Measurements from ENCODE around the gene MLN.
"Not testable (repeated sequence)": the region's sequence is repeated elsewhere in the genome, so short reads cannot be mapped to it uniquely, and the experiment has no call there.

Gene MLN

GRCh38 chr6:33833599-33833998 is 29.8 kb upstream of the MLN start:
- Mint-ChIP-seq H3K36me3 (ENCODE audit: low read depth) (peaks cover 4% of the 10 kb centered on the region), H3K4me1 (peaks cover 35% of the 10 kb centered on the region), H3K27ac (no peak overlapping the region), H3K27me3 (ENCODE audit: low read depth) (peaks cover 16% of the 10 kb centered on the region), H3K9me3 (peaks cover 8% of the 10 kb centered on the region), H3K4me3 (no peak overlapping the region)
- no peak for TF ChIP-seq CTCF (IDR thresholded peaks at IDR 0.05; ENCODE audit: unreplicated experiment in 3 of 3)

- H3K36me3 Mint-ChIP-seq (ENCODE audit: low read depth); H3K4me3 Mint-ChIP-seq; H3K9me3 Mint-ChIP-seq; H3K27ac Mint-ChIP-seq: not testable (repeated sequence)
- H3K27me3 Mint-ChIP-seq (ENCODE audit: low read depth): peaks cover 18% of the 10 kb centered on the region
- peaks cover 35% of the 10 kb centered on the region for H3K4me1 Mint-ChIP-seq
Measured at GRCh38 chr6:33832831-33833230, 29.0 kb upstream of the MLN start.

GRCh38 chr6:33831725-33832124 is 27.9 kb upstream of the MLN start:
- H3K36me3 Mint-ChIP-seq (ENCODE audit: low read depth); H3K27ac Mint-ChIP-seq; H3K9me3 Mint-ChIP-seq; H3K4me3 Mint-ChIP-seq: not testable (repeated sequence)
- H3K27me3 Mint-ChIP-seq (ENCODE audit: low read depth): peaks cover 25% of the 10 kb centered on the region
- peaks cover 31% of the 10 kb centered on the region for H3K4me1 Mint-ChIP-seq

- H3K4me1 Mint-ChIP-seq: peaks cover 26% of the 10 kb centered on the region
- H3K4me3 Mint-ChIP-seq: no peak overlapping the region
- H3K36me3 Mint-ChIP-seq (ENCODE audit: low read depth): peaks cover 4% of the 10 kb centered on the region
- TF ChIP-seq CTCF (IDR thresholded peaks at IDR 0.05; ENCODE audit: unreplicated experiment in 3 of 3): no peak
- peaks cover 3% of the 10 kb centered on the region for H3K9me3 Mint-ChIP-seq
- H3K27me3 Mint-ChIP-seq (ENCODE audit: low read depth): peaks cover 25% of the 10 kb centered on the region
- H3K27ac Mint-ChIP-seq: no peak overlapping the region
Measured at GRCh38 chr6:33830635-33831240, 26.9 kb upstream of the MLN start.

- H3K9me3 Mint-ChIP-seq: peaks cover 3% of the 10 kb centered on the region
- peaks cover 30% of the 10 kb centered on the region for H3K4me1 Mint-ChIP-seq
- peaks cover 30% of the 10 kb centered on the region for H3K27me3 Mint-ChIP-seq (ENCODE audit: low read depth)
- TF ChIP-seq CTCF (IDR thresholded peaks at IDR 0.05; ENCODE audit: unreplicated experiment in 3 of 3): no peak
- H3K4me3 Mint-ChIP-seq: no peak overlapping the region
- peak overlapping the region in 1 of 3 experiments; percentile 52 for H3K27ac Mint-ChIP-seq
- peaks cover 4% of the 10 kb centered on the region for H3K36me3 Mint-ChIP-seq (ENCODE audit: low read depth)
Measured at GRCh38 chr6:33828764-33829731, 25.2 kb upstream of the MLN start.

DNA sequence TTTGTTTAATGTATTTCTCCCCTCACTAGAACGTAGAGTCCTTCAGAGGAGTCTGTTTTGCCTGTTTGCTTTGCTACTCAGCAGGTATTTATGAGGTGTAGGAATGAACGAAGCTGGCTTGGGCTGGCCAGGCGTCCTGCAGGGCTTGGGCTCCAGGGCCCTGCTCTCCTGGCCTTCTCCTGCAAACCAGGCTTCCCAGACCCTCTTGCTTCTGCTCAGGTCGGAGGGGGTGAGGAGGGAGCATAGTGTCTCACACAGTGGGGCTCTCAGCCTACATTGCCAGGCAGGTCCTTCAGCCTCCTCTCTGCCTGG is 24.6 kb upstream of the MLN start:
- H3K27me3 Mint-ChIP-seq (ENCODE audit: low read depth): peaks cover 30% of the 10 kb centered on the region
- H3K4me3 Mint-ChIP-seq: no peak overlapping the region
- H3K36me3 Mint-ChIP-seq (ENCODE audit: low read depth): no peaks in the 10 kb centered on the region
- H3K27ac Mint-ChIP-seq: peak overlapping the region in 2 of 3 experiments; percentile 22 to 73
- peaks cover 31% of the 10 kb centered on the region for H3K4me1 Mint-ChIP-seq
- no peaks in the 10 kb centered on the region for H3K9me3 Mint-ChIP-seq
- TF ChIP-seq CTCF (IDR thresholded peaks at IDR 0.05; ENCODE audit: unreplicated experiment in 3 of 3): no peak
